Cortex of kidney (tissue), 1 donor: ENCODE data around the gene ADGRA1.

Experiments used
- DNase-seq: peaks from one replicate; lab custom pipeline; 2025; lab: John Stamatoyannopoulos, UW

The ADGRA1 gene

DNA sequence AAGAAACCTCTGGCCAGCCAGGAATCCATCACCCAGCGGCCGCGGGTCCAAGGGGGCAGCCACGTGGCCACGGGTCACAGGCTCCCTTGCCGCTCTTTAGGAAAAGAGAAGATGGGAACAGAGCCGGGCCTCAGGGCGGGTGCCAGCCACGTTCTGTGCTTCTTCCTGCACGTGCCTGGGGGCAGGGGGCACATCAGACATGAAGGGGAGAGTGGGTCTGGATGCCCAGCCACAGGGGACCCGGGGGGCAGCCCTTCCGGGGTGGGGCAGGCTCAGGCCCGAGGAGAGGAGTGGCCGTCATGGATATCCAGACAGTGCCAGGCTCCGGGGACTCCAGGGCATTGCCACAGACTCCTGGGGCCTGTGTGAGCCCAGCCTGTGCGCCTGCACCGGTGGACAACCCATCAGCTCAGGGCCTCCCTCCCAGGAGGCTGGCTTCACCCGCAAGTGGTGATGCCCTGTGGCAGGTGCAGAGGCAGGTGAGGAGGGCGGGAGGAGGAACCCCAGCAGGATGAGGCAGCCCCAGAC lies 31.0 kb upstream of the ADGRA1 start:
- no peak for DNase-seq

DNA sequence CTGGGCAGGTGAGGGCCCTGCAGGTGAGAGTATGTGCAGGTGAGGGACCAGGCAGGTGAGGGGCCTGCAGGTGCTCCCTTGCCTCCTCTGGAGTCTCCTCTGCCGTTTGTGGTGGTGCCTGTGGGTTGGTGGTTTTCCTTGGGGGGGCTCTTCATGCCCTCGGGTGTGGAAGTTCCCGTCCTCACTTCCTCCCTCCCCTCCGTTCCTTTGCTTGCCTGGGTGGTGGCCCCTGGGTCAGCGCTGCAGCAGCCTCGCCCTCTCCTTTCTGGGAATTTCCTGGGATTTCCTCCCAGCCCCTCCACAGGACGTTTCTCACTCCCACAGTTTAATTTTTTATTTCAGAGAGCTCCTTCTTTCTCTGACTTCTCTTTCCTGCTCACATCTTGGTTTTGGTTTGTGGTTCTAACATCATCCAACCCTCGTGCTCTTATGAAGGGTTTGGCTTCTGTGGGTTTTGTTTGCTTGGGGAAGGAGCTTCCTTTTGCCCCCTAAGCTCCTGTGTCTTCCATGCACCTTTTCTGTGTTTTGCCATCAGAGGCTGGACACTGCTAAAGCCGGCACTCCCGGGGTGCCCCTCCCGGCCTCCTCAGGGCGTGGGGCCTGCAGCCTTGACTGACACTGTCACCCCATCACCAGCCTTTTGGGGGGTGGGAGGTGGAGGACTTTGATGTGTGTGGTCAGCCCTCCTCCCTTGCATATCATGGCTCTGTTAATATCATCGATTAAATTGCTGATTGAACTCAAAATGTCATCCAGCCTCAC lies 29.2 kb upstream of the ADGRA1 start:
- no peak for DNase-seq

DNA sequence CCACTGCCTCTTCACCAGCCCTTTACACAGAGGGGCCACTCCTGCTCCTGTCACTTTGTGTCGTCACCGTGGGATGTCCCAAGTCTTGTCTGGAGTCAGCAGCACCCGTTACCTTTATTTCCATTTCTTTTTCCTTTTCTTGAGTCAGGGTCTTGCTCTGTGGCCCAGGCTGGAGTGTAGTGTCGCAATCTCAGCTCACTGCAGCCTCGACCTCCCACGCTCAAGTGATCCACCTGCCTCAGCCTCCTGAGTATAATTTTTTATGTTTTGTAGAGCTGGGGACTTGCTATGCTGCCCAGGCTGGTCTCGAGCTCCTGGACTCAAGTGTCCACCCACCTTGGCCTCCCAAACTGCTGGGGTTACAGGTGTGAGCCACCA lies 28.6 kb upstream of the ADGRA1 start:
- DNase-seq, result no peak

DNA sequence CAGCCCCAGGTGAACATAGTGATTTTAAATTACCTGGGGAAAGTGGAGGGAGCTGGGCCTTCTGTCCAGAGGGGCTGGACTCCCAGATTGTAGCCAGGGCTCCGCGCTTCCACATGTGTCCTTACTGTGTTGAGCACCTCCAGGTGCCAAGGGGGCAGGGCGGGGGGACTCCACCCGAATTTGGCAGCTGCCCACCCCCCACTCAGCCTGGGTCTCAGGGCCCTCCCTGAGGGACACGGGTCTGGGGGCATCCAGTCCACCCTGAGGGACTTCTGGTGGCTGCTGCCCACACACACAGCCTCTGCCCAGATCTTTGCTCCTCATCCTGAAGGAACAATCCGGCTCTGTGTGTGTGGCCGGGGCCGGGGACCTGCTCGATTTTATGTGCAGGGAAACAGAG lies 28.2 kb upstream of the ADGRA1 start:
- no peak for DNase-seq

DNA sequence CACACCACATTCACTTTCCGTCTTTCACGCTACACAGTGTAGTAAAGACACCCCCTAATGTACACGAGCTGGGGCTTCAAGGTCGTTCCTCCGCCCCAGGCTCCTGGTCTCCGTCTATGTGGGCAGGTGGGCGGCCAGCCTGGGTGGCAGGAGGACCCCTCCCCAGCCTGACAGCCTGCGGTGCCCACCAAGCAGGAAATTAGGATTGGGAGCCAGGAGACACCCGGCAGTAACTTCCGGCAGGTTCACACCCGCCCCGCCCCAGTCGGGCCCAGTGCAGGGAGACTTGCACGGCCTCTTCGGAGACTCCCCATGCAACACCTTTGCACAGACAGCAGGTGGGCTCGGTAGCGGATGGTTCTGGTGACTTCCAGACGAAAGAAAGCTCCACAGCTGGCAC lies 27.7 kb upstream of the ADGRA1 start:
- DNase-seq, result no peak

DNA sequence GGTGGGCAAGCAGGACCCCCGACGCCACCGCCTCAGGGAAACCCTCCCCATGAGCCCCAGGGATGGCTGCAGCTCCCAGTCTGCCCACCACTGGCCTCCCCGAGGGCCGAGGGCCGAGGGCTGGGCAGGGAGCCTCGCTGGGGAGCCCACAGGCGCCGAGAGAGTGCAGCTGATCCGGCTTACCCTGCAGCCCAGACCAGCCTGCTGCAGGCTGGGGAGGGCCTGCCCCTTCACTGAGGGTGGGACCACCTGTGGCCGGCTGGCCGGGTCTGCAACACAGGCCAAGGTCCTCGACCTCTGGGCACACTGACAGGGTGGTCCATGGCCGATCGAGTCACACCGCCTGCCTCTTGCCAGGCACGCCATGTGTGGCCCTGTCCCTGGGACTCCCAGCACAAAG lies 27.3 kb upstream of the ADGRA1 start:
- DNase-seq, result no peak

DNA sequence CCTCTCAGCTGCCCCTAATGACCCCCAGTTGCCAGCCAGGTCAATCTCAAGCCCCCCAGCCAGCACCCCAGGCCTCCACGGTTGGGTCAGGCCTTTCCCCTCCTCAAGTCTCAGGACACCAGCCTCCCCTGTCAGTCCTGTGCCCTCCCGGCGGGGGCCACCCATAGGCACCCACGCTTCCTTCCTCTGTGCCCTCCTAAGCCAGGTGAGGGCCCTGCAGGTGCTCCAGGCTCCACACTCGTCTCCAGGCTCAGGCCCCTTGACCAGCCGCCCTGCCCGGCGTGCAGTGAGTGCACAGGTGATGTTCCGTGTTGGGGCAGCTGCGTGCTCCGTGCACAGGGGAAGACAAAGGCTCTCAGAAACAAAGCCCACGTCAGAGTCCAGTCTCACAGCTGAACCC lies 26.8 kb upstream of the ADGRA1 start:
- DNase-seq, result no peak

DNA sequence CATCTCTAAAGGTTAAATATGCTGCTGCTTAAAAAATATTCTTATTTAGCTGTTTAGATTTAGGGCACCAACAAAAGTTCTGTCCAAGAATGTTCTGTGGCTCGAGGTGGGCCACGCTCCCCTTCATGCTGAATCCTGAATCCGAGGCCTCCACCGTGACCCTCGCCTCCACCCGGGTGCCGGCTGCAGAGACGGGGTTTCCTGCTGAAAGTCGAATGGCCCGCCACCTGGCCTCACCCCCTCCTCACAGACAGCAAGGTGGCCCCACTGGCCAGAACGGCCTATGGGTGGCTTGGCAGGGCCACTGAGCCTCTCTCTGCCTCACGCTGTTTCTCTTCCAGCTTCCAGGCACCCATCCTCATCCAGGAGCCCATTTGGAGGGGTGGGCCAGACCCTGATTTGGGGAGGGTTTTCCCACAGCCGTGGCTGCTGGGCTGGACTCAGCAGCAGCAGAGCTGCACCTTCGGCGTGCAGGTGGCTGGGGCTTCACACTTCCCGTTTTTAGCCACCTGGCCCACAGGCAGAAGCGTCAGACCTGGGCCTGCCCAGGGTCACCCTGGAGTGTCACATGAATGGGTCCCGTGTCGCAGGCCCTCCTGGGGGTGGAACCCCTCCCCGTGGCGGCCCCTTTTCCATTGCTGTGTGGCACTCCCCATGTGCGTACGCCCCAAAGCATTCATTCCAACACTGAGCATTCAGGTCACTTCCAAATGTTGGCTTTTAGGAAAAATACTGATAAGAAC lies 26.3 kb upstream of the ADGRA1 start:
- DNase-seq, result no peak

DNA sequence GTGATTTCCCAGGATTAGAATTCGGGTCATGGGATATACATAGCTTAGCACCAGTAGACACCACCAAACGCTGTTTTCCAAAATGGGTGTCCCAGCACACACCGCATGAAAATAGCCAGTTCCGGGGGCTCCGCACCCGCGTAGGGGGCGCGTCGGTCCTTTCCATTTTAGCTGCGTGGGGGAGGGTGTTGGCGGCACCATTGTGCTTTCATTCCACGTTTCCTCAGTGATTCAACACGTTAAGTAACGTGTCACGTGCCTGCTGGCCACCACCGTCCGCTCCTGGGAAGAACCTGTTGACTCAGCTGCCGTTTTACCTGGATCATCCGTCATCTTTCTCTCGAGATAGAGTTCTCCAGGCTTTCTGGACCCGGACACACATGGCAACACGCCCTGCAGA lies 25.6 kb upstream of the ADGRA1 start:
- DNase-seq, result no peak

DNA sequence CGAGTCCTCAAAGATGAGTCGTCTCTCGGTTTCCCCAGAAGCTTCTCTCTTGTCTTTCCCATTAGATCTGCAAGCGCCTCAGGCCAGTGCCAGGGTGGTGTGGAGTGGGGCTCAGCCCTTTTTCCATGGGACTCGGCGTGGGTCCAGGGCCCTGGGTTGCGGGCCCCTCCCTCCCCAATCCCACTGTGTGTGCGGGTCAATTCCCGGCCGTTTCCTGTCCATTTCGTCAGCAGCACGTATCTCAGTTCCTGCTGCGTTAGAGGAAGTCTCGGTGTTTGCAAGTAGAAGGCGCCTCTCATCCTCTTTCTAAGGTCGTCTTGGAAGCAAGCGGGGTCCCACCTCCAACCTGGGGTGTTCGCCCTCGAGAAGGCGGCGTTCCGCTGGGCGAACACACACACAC lies 25.1 kb upstream of the ADGRA1 start:
- no peak for DNase-seq

DNA sequence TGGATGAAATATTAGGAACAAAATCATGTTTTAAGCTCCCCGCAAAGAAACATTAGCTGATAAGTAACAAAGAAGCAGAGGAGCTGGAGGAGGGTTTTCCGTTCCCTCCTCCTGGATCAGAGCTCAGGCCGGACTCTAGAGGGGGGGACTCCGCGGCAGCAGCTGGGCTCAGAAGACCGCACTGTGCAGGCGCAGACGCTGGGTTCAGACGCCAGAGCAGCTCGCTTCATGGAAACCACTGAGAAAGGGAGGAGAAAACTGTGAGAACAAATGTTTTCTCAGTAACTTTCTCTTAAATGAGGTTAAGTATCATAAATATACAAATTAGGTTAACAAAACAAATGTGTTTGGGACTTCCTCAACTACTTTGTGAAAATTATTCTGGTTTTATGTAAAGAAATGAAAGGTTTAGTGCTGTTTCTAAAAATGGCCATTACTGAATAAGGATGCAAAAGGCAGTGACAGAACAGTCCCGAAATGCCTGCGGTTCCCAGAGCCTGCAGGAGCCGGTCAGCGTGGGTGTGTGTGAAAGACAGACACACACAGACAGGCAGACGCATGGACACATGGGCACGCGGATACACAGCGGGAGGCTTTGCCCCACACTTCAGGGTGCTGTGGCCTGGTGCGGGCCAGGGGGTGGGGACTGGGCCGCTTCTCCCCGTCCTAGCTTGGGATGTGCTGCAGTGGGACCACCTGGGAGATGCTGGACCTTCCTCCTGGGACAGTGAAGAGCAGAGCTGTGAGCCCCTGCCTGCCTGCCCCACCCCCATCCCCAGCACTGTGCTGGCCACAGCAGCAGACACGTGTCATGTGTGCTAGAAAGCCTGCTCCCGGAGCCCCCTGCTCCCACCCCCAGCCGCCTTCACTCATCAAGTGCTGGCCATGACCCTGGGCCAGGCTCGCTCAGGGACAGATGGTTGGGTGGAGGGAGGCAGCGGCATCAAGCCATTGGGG lies 20.3 kb upstream of the ADGRA1 start:
- DNase-seq, result no peak

DNA sequence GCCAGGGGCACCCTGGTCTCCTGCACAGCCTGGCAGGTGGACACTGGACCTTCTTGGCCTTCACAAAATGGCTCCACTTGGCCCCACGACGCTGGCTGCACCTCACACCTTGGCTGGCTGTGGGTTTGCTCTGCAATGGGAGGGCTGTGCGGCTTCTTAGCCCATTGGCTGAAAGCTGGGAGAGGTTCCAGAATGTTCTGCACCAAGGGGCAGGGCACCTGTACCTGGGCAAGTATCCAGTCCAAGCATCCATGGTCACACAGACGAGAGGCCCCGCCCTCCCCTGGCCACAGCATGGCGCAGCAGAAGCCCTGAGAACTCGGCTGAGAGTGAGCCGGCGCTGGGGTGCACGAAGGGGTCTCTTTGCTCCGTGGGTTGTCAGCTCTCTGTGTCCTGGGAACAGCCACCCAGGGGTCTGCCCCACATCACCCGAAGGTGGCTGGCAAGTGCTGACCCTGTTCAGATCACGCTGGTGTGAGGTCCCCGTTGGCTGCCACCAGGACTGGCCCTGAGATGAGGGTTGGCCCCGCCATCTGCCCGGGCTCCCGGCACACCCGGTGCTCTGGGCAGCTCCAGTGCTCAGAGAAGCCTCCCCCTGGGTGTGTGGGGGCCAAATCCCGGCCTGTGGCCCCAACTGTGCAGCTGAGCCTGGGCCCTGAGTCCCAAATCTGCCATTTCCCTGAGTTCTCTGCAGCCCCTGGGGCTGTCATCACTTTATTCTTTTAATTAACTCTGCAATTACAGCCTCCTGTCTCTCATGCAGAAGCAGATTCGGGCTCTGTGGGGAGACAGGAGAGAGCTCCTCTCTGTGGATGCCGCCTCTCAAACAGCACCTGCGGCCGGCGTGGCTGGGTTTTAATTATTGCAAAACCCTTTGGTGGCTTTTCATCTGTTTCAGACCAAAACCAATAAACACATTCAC lies 19.4 kb upstream of the ADGRA1 start:
- DNase-seq, result no peak

DNA sequence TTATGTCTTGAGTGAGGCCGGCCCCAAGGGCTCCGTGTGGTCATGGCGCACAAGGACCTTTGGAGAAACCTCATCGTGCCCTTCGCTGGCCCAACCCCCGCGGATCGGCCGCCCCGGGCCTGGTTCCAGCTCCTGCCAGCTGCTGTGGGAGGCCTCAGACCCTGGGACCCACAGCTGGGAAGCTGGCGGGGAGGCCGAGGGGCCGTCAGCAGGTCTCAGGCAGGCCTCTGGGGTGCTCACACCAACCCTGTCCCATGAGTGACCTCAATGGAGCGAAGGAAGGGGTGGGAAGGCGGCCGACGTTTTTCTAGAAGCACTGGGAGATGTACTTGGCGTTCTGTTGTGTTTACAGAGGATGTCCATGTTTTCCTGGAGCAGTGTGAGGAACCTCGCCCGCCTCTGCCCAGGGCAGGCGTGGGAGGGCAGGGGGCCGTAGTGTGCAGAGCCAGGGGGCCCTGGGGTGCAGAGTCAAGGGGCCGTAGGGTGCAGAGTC lies 18.6 kb upstream of the ADGRA1 start:
- DNase-seq, result no peak

DNA sequence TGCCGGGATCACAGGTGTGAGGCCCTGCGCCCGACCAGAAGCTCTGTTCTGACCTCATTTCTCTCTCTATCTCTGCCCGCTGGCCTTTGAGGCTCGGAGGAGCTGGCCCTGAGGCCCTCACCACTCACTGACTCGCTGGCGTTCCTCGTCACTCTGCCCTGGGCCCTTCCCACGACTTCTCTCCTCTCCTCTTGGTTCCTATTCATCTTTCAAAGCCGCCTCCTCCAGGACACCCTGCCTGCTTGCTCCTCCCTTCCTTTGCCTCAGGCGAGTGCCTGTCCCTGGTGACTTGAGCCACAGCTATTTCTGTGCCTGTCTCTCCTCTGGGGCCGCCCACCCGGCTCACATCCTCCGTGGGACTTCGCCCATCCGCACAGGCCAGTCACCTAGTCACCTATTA lies 17.3 kb upstream of the ADGRA1 start:
- DNase-seq, result no peak

DNA sequence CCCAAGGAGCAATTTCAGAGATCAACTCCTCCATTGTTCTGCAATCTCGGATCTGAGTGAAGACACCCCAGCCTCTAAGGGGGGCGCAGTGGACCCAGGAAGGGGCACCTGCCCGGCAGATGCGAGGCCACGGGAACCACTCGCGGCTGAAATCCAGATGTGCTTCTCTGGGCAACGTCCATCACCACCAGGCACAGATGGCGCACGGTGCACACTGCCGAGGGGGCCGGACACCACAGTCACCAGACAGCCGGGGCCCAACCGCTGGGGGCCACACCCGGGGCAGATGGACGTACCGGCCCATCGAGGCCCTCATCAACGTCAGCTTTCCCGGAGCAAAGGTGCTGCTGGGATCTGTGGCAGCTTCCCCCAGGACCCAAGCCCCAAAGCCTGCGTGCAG lies 16.9 kb upstream of the ADGRA1 start:
- no peak for DNase-seq

DNA sequence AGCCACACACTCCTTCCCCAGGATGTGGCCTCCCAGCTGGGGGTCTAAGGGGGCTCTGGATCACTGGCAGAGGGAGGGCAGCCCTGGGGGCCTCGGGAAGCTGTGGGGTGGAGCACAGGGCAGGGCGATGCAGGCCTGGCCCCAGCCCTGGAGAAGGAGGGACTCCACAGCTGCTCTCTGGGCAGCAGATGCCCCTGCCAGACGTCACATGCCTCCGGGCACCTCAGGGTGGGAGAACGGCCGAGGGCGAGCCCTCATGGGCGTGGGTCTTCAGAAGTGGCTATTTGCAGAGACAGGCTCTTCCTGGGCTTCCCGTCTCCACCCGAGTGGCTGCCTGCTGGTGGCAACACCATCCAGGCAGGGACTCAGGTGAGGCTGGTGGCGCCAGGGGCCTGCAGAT lies 16.0 kb upstream of the ADGRA1 start:
- DNase-seq, result no peak

DNA sequence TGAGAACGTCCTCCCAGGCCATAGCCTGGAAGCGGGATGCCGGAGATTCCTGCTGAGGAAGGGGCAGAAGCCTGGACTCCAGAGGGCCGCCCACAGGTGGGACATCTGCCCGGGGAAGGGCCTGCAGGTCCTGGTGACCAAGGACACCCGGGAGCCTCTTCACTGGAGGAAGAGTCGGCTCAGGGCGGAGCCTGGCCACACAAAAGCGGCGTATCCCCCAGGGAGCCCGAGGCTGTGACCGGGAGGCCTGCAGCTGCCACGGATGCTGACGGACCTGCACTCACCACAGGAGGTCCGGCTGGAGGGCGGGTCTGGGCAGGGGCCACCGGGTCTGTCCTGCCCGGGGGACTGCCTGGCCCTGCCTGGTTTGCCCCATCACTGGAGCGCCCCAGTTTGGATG lies 15.5 kb upstream of the ADGRA1 start:
- no peak for DNase-seq

DNA sequence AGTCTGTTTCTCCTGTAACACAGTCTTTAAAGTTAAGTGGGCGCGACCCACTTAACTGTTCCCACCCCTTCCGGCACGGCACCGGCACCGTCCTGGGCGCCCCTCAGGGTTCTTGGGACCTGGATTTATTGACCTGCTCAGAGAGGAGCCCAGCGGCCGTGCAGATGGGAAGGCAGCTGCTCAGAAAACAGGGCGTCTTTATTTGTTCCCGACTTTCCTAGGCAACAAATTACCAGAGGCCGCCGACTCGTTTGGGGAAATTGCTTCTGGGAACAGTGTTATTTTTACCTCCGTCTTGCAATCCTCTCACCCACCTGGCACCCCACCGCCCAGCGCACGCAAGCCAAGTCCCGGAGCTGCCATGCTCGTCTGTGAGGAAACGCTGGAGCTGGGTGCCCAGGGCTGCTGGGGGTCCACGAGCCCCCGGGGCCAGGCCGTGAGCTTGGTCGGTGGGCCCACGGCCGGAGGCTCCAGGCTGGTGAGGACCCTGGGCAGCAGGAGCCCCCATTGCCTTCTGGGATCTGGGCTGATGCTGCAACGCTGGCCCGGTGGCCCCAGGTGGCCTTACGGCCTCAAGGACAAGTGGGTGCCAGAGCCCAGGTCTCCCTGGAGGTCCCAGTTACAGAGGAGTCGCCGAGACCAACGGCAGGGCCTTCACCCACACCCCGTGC lies 14.9 kb upstream of the ADGRA1 start:
- DNase-seq, result no peak

DNA sequence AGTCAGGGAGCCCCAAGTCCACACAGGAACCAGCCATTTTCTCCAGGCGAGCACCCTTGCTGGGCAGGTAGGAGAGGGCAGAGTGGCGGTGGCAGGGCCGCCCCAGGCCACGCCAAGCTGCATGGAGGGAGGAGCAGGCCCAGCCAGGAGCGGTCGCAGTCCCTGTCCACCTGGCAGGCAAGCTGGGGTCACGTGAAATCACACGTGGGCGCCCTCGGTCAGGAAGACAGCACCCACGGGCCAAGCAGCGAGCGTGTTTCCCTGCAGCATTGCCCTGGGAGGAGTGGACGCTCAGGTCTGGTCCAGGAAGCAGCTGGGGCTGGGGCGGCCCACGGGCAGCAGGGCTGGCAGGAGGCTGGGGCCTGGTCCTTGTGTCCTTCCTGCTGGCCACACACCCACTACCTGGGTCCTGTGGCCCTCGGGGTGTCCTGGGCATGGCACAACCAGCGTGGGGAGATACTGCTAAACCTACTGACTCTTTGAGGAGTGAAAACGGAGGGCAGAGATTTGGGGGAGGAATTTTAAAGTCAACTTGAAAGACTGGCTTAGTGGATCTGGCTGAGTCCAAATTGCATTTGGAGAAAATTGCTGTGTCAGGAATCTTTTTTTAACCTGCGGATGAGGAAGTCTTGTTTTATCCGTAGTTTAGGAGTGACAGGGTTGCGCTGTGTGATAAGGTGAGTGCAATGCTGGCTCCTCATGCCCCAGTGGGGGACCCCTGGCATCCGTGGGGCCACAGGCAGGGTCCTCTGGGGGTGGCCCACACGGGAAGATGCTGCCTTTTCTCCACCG lies 12.2 kb upstream of the ADGRA1 start:
- DNase-seq, result no peak
